HG03060 (cell line): ENCODE measurements around the gene DYSF.

ENCODE experiments used
- ATAC-seq: cut with Tn5 transposase; IDR thresholded peaks from one replicate; pipeline ENCODE4 v1.9.1; 2021; ENCODE audit warnings: low read depth, moderate number of reproducible peaks; ENCODE audit not compliant: unreplicated experiment

The DYSF gene

DNA sequence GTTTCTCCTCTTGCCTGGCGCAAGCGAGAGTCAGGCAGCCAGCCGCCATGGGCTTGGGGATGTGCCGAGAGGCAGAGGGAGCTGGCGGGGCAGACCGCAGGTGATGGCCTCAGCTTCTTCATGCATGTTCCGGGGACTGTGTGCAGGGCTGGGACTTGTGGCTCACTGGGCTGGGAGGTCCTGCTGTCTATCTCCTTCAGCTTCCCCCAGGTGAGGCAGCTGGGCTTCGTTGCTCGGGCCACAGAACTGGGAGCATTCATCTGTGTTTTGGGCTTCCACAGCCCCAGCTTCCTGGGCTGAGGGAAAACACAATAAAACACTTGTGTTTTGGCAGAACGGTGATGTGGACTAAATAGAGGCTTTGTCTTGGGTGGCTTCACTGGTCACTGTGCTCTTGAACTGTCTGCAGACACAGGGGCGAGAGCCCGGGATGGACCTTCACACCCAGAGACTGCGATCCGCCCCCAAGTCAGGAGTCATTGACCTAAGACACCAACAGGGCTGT is 93.5 kb downstream of the DYSF start:
- no peak for ATAC-seq

GRCh38 chr2:71547616-71548285 is 94.4 kb downstream of the DYSF start:
- no peak for ATAC-seq

DNA sequence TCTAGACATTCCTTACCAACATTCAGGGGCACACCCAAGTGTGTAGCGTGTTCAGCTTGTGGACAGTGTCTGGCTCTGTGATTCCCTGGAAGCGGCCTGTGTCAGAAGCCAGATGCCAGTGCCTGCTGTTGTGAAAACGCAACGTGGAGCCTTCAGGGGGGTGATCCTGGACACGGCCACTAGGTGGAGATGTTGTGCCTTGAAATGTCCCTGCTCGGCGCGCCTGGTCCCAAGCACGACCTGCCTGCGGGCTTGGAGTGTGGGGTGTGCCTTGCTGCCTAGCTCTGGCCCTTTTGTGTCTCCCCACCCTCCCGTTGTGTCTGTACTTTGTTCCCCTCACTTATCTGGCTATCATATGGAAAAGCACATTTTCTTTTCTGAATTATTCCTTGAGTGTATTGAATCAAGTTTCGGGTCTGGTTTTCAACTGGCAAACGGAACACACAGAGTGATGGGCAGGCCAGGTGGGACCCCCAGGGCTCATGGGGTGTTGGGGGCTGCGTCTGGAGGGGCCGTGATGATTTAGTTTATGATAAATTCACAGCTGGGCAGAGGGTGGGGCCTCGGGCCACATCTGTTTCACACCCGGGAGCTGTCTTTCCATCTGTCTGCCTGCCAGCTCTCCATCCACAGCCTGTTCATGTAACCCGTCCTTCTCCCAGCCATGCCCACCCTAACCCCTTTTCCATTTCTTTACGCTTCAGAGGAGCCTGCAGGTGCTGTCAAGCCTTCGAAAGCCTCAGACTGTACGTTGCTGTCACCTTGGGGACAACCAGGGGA is 95.5 kb downstream of the DYSF start:
- ATAC-seq, result no peak

GRCh38 chr2:71550801-71551630 is 97.7 kb downstream of the DYSF start:
- ATAC-seq, result no peak

DNA sequence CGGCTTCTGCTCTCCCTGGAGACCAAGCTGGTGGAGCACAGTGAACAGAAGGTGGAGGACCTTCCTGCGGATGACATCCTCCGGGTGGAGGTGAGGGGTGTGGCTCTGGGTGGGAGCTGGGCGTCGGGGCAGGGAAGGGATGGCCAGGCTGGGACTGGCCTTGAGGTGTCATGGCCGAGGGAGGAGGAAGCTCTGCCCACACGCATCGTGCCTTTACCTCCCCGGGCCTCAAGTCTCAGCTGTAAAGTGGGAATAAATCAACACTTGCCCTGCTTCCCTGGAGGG is 98.2 kb downstream of the DYSF start:
- no peak for ATAC-seq

- ATAC-seq, result no peak
Measured at GRCh38 chr2:71552356-71552755, 99.0 kb downstream of the DYSF start.

DNA sequence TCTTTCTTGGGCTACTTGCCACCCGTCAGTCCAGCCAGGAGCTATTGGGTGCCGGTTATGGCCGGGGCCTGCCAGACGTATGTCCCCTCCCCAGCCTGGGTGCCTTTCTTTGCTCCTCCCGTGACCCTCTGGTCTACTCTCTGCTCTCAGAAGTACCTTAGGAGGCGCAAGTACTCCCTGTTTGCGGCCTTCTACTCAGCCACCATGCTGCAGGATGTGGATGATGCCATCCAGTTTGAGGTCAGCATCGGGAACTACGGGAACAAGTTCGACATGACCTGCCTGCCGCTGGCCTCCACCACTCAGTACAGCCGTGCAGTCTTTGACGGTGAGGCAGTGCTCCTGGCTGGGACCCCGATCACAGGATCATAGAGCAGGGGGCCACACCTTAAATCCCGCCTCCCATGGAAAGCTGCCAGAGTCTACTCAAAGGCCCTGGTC is 99.5 kb downstream of the DYSF start:
- ATAC-seq, result no peak

- ATAC-seq, result no peak
Measured at GRCh38 chr2:71554028-71554705, 100.8 kb downstream of the DYSF start.

DNA sequence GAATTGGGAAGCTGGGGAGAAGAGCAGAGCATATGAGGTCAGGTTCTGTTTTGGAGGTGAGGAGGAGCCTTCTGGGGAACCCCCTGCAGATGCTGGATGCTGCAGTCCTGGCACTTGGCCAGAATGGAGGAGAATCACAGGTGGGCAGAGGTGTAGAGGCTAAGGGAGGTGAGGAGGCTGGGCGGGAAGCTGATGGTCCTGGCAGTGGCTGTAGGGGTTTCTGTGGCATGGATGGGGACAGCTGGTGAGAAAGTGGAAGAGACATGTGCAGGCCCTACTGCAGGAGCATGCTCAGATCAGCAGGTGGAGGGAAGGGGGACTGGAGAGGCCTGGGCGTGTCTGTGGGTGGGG is 101.3 kb downstream of the DYSF start:
- no peak for ATAC-seq

DNA sequence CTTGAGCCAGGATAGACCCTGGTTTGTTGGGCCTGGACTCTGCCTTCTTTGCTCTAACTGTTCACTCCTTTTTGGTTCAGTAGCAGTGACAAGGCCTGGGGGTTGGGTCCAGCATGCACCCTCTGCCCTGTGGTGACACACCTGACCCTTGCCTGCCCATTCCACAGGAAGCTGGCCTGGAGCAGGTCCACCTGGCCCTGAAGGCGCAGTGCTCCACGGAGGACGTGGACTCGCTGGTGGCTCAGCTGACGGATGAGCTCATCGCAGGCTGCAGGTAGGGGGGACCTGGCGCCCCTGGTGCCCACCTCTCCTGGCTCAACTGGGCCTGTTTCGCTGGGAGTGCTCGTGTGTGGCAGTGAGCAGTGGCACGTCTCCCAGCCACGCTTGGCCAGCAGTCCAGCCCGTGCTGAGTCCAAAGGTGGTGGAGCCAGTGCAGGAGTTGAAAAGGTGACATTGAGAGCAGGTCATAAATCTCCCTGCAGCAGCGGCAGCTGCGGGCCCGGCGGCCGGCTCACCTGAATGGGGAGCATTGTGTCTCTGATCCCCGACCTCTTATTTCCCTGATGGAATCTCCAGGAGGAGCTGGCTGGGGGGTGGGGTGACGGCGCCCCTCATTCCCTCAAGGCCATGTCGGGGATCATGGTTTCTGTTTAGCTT is 102.6 kb downstream of the DYSF start:
- ATAC-seq, result no peak

- ATAC-seq, result no peak
Measured at GRCh38 chr2:71556692-71557250, 103.4 kb downstream of the DYSF start.

DNA sequence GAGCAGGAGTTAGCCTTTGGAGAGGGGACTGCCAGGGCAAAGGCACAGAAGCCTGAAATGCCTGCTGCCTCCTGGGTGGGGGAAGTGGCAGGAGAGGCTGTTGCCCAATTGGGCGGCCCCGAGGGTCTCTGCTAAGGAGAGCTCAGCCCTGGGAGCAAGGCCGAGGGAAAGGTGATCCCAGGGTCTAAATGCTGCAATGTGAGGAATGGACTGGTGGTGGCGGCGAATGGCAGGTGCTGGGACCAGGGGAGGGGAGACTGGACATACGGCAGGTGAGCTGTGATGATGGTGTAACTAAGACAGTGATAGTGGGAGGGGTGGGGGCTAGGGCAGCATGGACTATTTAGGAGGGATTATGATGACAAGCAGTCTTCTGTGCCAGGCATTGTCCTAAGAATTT is 104.0 kb downstream of the DYSF start:
- no peak for ATAC-seq

DNA sequence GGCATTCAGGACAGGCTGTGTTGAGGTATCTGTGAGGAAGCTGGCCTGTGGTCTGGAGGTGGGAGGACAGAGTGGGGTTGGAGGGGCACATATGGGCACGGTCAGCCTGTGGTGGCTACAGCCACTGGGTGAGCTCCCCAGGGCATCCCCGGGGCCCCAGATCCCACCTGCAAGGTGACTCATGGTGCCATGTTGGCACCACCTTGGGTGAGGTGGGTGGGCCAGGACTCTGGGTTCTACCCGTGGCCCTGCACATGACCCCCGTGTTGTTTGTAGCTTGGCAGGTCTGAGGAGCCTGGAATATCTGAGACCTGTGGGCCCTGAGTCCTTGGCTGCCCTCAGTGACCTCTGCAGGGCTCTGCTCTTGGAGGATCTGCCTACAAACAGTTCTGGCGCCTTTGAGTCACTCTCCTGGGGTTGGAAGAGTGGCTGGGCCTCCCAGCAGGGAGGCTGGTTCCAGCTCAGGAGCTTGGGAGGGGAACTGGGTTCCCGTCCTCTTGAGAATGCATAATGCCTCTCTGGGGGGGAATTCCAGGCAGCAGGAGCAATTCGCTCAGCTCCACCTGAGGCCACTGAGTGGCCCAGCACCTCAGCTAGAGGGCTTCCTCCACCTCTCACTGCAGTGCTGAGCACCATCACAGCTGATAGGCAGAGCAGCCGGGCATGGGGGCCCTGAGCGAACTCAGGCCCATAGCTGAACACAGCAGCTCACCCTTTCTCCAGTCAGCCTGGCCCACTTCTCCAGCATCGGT is 105.1 kb downstream of the DYSF start:
- no peak for ATAC-seq

DNA sequence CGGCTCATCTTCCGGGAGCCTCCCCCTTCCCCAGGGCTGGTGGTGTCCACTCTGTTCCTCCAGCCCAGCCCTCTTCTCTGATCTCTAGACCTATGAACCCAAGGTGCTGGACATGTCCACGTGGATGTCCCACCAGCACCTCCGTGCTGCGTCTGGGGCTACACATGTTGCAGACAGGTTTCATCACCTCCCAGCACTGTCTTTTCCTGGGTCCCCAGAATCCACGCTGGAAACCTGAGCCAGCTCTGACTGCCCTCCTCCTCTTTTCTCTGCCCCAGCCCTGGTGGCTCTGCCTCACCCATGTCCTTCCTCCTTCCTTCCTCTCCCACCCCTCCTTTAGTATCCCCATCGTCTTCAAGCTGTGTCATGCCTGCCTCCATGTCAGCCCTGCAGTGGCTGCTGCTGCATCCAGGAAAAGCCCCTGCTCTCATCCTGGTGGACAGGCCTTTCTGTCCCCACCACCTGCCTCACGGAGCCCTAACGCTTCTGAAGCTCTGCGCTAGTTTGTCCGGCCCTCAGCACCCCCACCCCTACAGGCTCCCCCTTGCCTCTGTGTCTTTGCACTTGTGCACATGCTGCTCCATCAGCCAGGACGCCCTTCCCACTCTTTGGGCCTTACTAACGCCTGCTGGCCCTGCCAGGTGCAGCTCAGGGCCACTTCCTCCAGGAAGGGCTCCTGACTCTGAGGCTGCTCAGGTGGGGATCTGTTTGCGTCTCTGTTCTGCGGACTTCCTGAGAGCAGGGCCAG is 105.9 kb downstream of the DYSF start:
- no peak for ATAC-seq

GRCh38 chr2:71559828-71560637 is 106.7 kb downstream of the DYSF start:
- ATAC-seq, result no peak

DNA sequence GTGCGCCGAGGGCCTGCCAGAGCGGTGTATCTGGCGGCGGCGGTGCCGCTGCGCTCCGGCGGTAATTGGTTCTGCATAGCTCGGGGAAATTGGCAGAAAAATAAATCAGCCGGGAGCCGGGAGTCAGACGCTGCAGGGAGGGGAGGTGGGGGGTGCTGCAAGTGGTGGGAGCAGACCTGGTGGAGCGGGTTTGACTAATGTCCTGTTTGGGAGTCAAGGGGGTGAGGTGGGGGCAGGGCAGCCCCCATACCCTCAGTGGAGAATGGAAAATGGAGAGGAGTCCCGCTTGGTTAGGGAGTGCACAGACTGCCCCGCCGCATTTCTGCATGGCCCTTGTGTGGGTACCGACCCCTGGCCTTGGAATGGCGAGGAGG is 107.3 kb downstream of the DYSF start:
- ATAC-seq, result no peak

GRCh38 chr2:71561441-71562267 is 108.3 kb downstream of the DYSF start:
- no peak for ATAC-seq
